HCT116 (cell line): ENCODE results near the gene MAP3K7CL. TPM values are rescaled to one million over a fixed set of nuclear protein-coding genes. Genes with fewer than 3 reads are reported as not detected.

Experiments used
- ATAC-seq: fragments of 200-7000 bp; cut with Tn5 transposase; 2 replicates; pipeline ENCODE4 v1.9.1; 2020; ENCODE audit warnings: mild to moderate bottlenecking, moderate library complexity
- BruUV-seq: library from RNA; stranded (reverse); fragments of 400-500 nt; replicated peaks from 2 replicates; lab custom pipeline; 2021; lab: Mats Ljungman, UMichigan
- CTCF ChIA-PET: fragments of 300-600 bp; sonication (Branson Sonifier 250); formaldehyde crosslinking; loops from one replicate; lab custom pipeline; 2021; ENCODE audit warnings: antibody characterized with exemption; lab: Charles Lee
- POLR2A ChIA-PET: fragments of 300-600, 350-600 bp; sonication (Branson Sonifier 250); formaldehyde crosslinking; loops from one replicate; lab custom pipeline; 2021; ENCODE audit warnings: antibody characterized with exemption; lab: Charles Lee
- RAD21 ChIA-PET, 2 experiments: fragments of 300-600 bp; sonication (Branson Sonifier 250); formaldehyde crosslinking; loops; one replicate each; lab custom pipeline; 2023; ENCODE audit warnings: low total read pairs in 2 of 2; ENCODE audit not compliant: uncharacterized antibody in 2 of 2, unreplicated experiment in 2 of 2, low non-redundant PET in 1 of 2; lab: Charles Lee
- DNase-seq: peaks from one replicate; pipeline ENCODE4 v3.0.0-alpha.2; 2010; ENCODE audit warnings: low read depth, low spot score
- H2AFZ ChIP-seq: fragments of 200-600 bp; shearing (Covaris generic), sonication (generic); 2 replicates; pipeline ENCODE4 v1.6.1; 2017; ENCODE audit warnings: low read depth, mixed run types, mixed read lengths, antibody characterized with exemption, low read length; ENCODE audit not compliant: poor library complexity, severe bottlenecking
- H3K27ac ChIP-seq: 2 replicates; pipeline ENCODE4 v1.5.1; 2012; ENCODE audit warnings: low read depth, low read length
- H3K27me3 ChIP-seq: fragments of 200-600 bp; sonication (generic); 2 replicates; pipeline ENCODE4 v1.6.1; 2016; ENCODE audit warnings: mixed run types, low read length, mixed read lengths; ENCODE audit not compliant: insufficient read depth
- H3K36me3 ChIP-seq, 2 experiments: fragments of 200-500 bp in 1 of 2; fragments of 200-600 bp in 1 of 2; sonication (Bioruptor generic) in 1 of 2; sonication (generic) in 1 of 2; 2 replicates each; pipeline versions ENCODE4 v1.5.1 to v1.6.1; 2014 to 2016; ENCODE audit warnings: low read length in 2 of 2, inconsistent platforms in 1 of 2, mixed read lengths in 1 of 2, mixed run types in 1 of 2; ENCODE audit not compliant: insufficient read depth in 2 of 2, control insufficient read depth in 1 of 2
- H3K4me1 ChIP-seq, 2 experiments: fragments of 200-600 bp in 1 of 2; sonication (generic) in 1 of 2; 2 replicates each; pipeline versions ENCODE4 v1.5.1 to v1.6.1; 2012 to 2017; ENCODE audit warnings: low read length in 2 of 2, inconsistent platforms in 1 of 2, mild to moderate bottlenecking in 1 of 2, mixed read lengths in 1 of 2, mixed run types in 1 of 2, moderate library complexity in 1 of 2; ENCODE audit not compliant: insufficient read depth in 2 of 2, control insufficient read depth in 1 of 2
- H3K4me2 ChIP-seq: fragments of 200-600 bp; sonication (generic); 2 replicates; pipeline ENCODE4 v1.6.1; 2017; ENCODE audit warnings: mixed run types, low read length, mixed read lengths
- H3K4me3 ChIP-seq, 2 experiments: fragments of 200-600 bp in 1 of 2; sonication (generic) in 1 of 2; replicated peaks in 1 of 2; 2 replicates each; pipeline ENCODE4 v1.5.1; 2011 to 2016; ENCODE audit warnings: low read length in 2 of 2, control low read depth in 1 of 2, low read depth in 1 of 2, mild to moderate bottlenecking in 1 of 2, mixed read lengths in 1 of 2, mixed run types in 1 of 2
- H3K79me2 ChIP-seq: fragments of 200-600 bp; sonication (generic); 2 replicates; pipeline ENCODE4 v1.6.1; 2017; ENCODE audit warnings: mild to moderate bottlenecking, mixed run types, low read length, moderate library complexity, mixed read lengths; ENCODE audit not compliant: insufficient read depth
- H3K9ac ChIP-seq: fragments of 200-600 bp; sonication (generic); 2 replicates; pipeline ENCODE4 v1.6.1; 2016; ENCODE audit warnings: low read length, mixed read lengths
- H3K9me2 ChIP-seq: fragments of 200-600 bp; sonication (generic), shearing (Covaris generic); 2 replicates; pipeline ENCODE4 v1.6.1; 2017; ENCODE audit warnings: mixed run types, mild to moderate bottlenecking, moderate library complexity; ENCODE audit not compliant: insufficient read depth
- H3K9me3 ChIP-seq, 2 experiments: fragments of 200-500 bp in 1 of 2; fragments of 200-600 bp in 1 of 2; sonication (Bioruptor generic) in 1 of 2; sonication (generic) in 1 of 2; 2 replicates each; pipeline ENCODE4 v1.6.1; 2014 to 2017; ENCODE audit warnings: low read length in 2 of 2, mixed read lengths in 2 of 2, inconsistent platforms in 1 of 2, low read depth in 1 of 2, mild to moderate bottlenecking in 1 of 2, mixed run types in 1 of 2, moderate library complexity in 1 of 2; ENCODE audit not compliant: control insufficient read depth in 1 of 2, insufficient read depth in 1 of 2
- H4K20me1 ChIP-seq: fragments of 200-600 bp; sonication (generic), shearing (Covaris generic); 2 replicates; pipeline ENCODE4 v1.6.1; 2017; ENCODE audit warnings: mixed run types, mild to moderate bottlenecking, moderate library complexity; ENCODE audit not compliant: insufficient read depth
- EGR1 ChIP-seq: IDR thresholded peaks from 2 replicates; pipeline ENCODE4 v1.6.1; 2012; ENCODE audit warnings: low read depth
- POLR2A ChIP-seq: IDR thresholded peaks from 2 replicates; pipeline ENCODE4 v1.7.0; 2011; ENCODE audit warnings: borderline replicate concordance; ENCODE audit not compliant: insufficient read depth, insufficient read length; ENCODE audit errors: extremely low read depth
- POLR2AphosphoS5 ChIP-seq: IDR thresholded peaks from 2 replicates; pipeline ENCODE4 v1.6.1; 2011; ENCODE audit warnings: mild to moderate bottlenecking, low read depth, low read length, moderate library complexity
- SRF ChIP-seq: IDR thresholded peaks from 2 replicates; pipeline ENCODE4 v1.6.1; 2012; ENCODE audit warnings: low read depth
- intact Hi-C: fragments of 100-400 bp; cut with micrococcal nuclease; formaldehyde crosslinking; loops from 2 replicates; pipeline ENCODE4 v1.10.0; 2022
- total RNA-seq: library from RNA; stranded (reverse); gene quantifications from one replicate; pipeline ENCODE4 v1.2.1, GENCODE V29; 2021; ENCODE audit not compliant: unreplicated experiment

MAP3K7CL gene
- total RNA-seq, 1 experiment from 2014 or later, result 0.57 TPM

GRCh38 chr21:29196670-29197191, 66.3 kb downstream of the MAP3K7CL start:
- intact Hi-C loops, result no loop called here
- ATAC-seq (0 out of 2 replicates have a peak, but pooled peaks have one; percentile 28), DNase-seq (no peak)
- Histone ChIP-seq H2AFZ (peak overlapping the region; percentile 94), H3K9me2 (no peaks in the 10 kb centered on the region), H3K4me1 (peaks cover 4 to 25% of the 10 kb centered on the region in 2 experiments; a peak in 2 of 4 replicates), H3K27ac (no peak overlapping the region), H3K4me3 (peak overlapping the region; percentile 33 to 49; a peak in 3 of 4 replicates), H3K79me2 (no peaks in the 10 kb centered on the region), H3K9ac (no peak overlapping the region), H3K27me3 (no peaks in the 10 kb centered on the region), H4K20me1 (no peaks in the 10 kb centered on the region), H3K4me2 (peak overlapping the region; percentile 76)
- BruUV-seq, result TSS peak; percentile 90
- CTCF ChIA-PET, result interaction anchor here (0.7 to 1.4 kb wide), 3 partner anchors 9 to 32 kb away, joined by 3 to 8 read pairs (median 3); no protein-coding TSS in a partner anchor
- no peak for TF ChIP-seq SRF
- TF ChIP-seq POLR2A, result peak; percentile 29
- no peak for TF ChIP-seq EGR1
- TF ChIP-seq, all 23 proteins: peak for 1
- no peaks in the 10 kb centered on the region for H3K36me3 ChIP-seq
- POLR2A ChIA-PET, result interaction anchor here (0.7 kb wide), 1 partner anchor 103 kb away, joined by 3 read pairs; no protein-coding TSS in a partner anchor
- peaks cover 0 to 6% of the 10 kb centered on the region in 2 experiments; a peak in 1 of 4 replicates for H3K9me3 ChIP-seq
- RAD21 ChIA-PET, result interaction anchor here in 1 of 2 experiments (0.6 kb wide), 1 partner anchor 168 kb away, joined by 3 read pairs; no protein-coding TSS in a partner anchor

GRCh38 chr21:29201186-29201585, 70.7 kb downstream of the MAP3K7CL start:
- ChIA-PET RAD21 (no interaction called here), CTCF (no interaction called here), POLR2A (no interaction called here)
- H3K27ac ChIP-seq, result no peak overlapping the region
- ATAC-seq, result no peak
- no peaks in the 10 kb centered on the region for H3K9me2 ChIP-seq
- peaks cover 0 to 6% of the 10 kb centered on the region in 2 experiments; a peak in 1 of 4 replicates for H3K9me3 ChIP-seq
- no peak overlapping the region for H3K4me3 ChIP-seq
- no peak for DNase-seq
- H3K27me3 ChIP-seq, result no peaks in the 10 kb centered on the region
- no peaks in the 10 kb centered on the region for H4K20me1 ChIP-seq
- no peaks in the 10 kb centered on the region for H3K79me2 ChIP-seq
- intact Hi-C loops, result no loop called here
- BruUV-seq, result no TSS peak
- H3K36me3 ChIP-seq, result no peaks in the 10 kb centered on the region
- H3K9ac ChIP-seq, result no peak overlapping the region
- H3K4me2 ChIP-seq, result no peak overlapping the region
- TF ChIP-seq POLR2AphosphoS5, result no peak
- peaks cover 0 to 8% of the 10 kb centered on the region in 2 experiments; a peak in 2 of 4 replicates for H3K4me1 ChIP-seq
- H2AFZ ChIP-seq, result no peak overlapping the region
